A549 (cell line): ENCODE measurements around the gene PBX1.

Source experiments
- ESRRA ChIP-seq: fragments of 150-350 bp; IDR thresholded peaks from 2 replicates; pipeline ENCODE4 v1.6.1; 2014; ENCODE audit warnings: mild to moderate bottlenecking, low read length, borderline replicate concordance
- KDM1A ChIP-seq: fragments of 200-600 bp; sonication (generic); IDR thresholded peaks from 2 replicates; pipeline ENCODE4 v1.6.1; 2016; ENCODE audit warnings: low read depth, mild to moderate bottlenecking
- MYC ChIP-seq: IDR thresholded peaks from 2 replicates; pipeline ENCODE4 v1.6.1; 2012; ENCODE audit warnings: mild to moderate bottlenecking, inconsistent platforms, low read length, improper control_type of control experiment, borderline replicate concordance
- TF ChIP-seq, protein P1 (sequence below): fragments of >200 bp; sonication (Bioruptor Twin); formaldehyde crosslinking; IDR thresholded peaks from 3 replicates; pipeline ENCODE4 v1.5.1; 2016
- TF ChIP-seq, protein P2 (sequence below): fragments of 200-600 bp; sonication (generic); IDR thresholded peaks from 2 replicates; pipeline ENCODE4 v1.6.1; 2016; ENCODE audit warnings: antibody characterized with exemption, mild to moderate bottlenecking, moderate library complexity

DNA sequence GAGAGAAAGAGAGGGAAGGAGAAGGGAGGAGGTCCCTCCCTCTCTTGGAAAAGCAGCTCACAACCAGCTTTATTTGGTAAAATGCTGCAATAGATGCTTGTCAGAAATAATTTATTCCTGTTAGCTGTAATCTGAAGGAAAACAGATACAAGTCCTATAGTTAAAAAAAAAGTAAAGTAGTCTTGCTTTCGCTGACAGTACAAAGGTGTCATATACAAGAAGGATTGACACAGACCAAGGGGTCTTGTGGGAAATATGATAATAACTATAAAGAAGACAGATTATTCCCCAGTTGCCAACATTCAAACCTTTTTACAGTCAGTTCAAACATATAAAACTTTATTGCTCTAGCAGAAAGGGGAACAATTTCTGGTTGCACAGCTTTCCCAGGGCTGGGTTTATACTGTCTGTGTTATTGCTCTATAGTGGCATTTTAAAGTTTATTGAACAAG lies 145.0 kb downstream of the PBX1 start:
- TF ChIP-seq, protein P1, sequence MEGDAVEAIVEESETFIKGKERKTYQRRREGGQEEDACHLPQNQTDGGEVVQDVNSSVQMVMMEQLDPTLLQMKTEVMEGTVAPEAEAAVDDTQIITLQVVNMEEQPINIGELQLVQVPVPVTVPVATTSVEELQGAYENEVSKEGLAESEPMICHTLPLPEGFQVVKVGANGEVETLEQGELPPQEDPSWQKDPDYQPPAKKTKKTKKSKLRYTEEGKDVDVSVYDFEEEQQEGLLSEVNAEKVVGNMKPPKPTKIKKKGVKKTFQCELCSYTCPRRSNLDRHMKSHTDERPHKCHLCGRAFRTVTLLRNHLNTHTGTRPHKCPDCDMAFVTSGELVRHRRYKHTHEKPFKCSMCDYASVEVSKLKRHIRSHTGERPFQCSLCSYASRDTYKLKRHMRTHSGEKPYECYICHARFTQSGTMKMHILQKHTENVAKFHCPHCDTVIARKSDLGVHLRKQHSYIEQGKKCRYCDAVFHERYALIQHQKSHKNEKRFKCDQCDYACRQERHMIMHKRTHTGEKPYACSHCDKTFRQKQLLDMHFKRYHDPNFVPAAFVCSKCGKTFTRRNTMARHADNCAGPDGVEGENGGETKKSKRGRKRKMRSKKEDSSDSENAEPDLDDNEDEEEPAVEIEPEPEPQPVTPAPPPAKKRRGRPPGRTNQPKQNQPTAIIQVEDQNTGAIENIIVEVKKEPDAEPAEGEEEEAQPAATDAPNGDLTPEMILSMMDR: no peak
- TF ChIP-seq KDM1A: no peak
- TF ChIP-seq MYC: no peak
- TF ChIP-seq ESRRA: no peak
- TF ChIP-seq, protein P2, sequence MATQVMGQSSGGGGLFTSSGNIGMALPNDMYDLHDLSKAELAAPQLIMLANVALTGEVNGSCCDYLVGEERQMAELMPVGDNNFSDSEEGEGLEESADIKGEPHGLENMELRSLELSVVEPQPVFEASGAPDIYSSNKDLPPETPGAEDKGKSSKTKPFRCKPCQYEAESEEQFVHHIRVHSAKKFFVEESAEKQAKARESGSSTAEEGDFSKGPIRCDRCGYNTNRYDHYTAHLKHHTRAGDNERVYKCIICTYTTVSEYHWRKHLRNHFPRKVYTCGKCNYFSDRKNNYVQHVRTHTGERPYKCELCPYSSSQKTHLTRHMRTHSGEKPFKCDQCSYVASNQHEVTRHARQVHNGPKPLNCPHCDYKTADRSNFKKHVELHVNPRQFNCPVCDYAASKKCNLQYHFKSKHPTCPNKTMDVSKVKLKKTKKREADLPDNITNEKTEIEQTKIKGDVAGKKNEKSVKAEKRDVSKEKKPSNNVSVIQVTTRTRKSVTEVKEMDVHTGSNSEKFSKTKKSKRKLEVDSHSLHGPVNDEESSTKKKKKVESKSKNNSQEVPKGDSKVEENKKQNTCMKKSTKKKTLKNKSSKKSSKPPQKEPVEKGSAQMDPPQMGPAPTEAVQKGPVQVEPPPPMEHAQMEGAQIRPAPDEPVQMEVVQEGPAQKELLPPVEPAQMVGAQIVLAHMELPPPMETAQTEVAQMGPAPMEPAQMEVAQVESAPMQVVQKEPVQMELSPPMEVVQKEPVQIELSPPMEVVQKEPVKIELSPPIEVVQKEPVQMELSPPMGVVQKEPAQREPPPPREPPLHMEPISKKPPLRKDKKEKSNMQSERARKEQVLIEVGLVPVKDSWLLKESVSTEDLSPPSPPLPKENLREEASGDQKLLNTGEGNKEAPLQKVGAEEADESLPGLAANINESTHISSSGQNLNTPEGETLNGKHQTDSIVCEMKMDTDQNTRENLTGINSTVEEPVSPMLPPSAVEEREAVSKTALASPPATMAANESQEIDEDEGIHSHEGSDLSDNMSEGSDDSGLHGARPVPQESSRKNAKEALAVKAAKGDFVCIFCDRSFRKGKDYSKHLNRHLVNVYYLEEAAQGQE: no peak
